ENCODE data around the gene ICA1. TPM values are rescaled to one million over a fixed set of nuclear protein-coding genes. Genes with fewer than 3 reads are reported as not detected.

Gene ICA1
- total and polyA plus RNA-seq, 2 of the 4 experiments (the other 2 are of a cell fraction) = not detected

- no peak overlapping the region for H3K9ac ChIP-seq (ENCODE audit: low read depth, low read length)
- no peak overlapping the region for H2BK15ac ChIP-seq (ENCODE audit: low read depth, low read length)
- dilution Hi-C loops (cut with HindIII; ENCODE audit: low sequenced_read_pairs, unreplicated experiment) (no loop called here), intact Hi-C loops (cut with micrococcal nuclease) (no loop called here), in situ Hi-C loops (cut with MboI; ENCODE audit: low sequenced_read_pairs) (no loop called here)
- no peaks in the 10 kb centered on the region for H3K4me1 ChIP-seq (ENCODE audit: control insufficient read depth, insufficient read depth, low read length)
- no peak overlapping the region for H3K18ac ChIP-seq (ENCODE audit: low read depth, low read length)
- no peaks in the 10 kb centered on the region for H3K9me1 ChIP-seq (ENCODE audit: insufficient read depth, low read length)
- H3K27ac ChIP-seq (ENCODE audit: insufficient read depth, low read length) = no peak overlapping the region
- H3K56ac ChIP-seq (ENCODE audit: extremely low read depth, insufficient read depth, low read length) = no peak overlapping the region
- DNase-seq (no peak), ATAC-seq (ENCODE audit: low read depth) (no peak)
- H3K27me3 ChIP-seq (ENCODE audit: control insufficient read depth, insufficient read depth, low read length) = peaks cover 8% of the 10 kb centered on the region
- WGBS, 2 experiments (ENCODE audit: extremely low coverage in 2 of 2, insufficient read length in 1 of 2) = 7% methylated on average over 11 of the region's 31 CpGs; no CpG with 5 or more reads in 1 of the 2 experiments
- ChIA-PET POLR2A (ENCODE audit: unreplicated experiment) (no interaction called here), CTCF (no interaction called here)
- H3K4ac ChIP-seq (ENCODE audit: low read depth, low read length) = no peak overlapping the region
- no peak overlapping the region for H2AFZ ChIP-seq (replicated peaks; ENCODE audit: low read length, poor library complexity)
- H3K4me3 ChIP-seq (ENCODE audit: insufficient read depth, low read depth, low read length) = no peak overlapping the region
- H4K91ac ChIP-seq (ENCODE audit: insufficient read depth, low read depth, low read length) = no peak overlapping the region
- H2AK5ac ChIP-seq (ENCODE audit: low read depth, low read length) = no peak overlapping the region
- no peaks in the 10 kb centered on the region for H3K79me1 ChIP-seq (ENCODE audit: low read depth in 1 of 2, low read length in 2 of 2)
- TF ChIP-seq USF2 (IDR thresholded peaks at IDR 0.05; ENCODE audit: low read depth, low read length) (no peak), CHD1 (IDR thresholded peaks at IDR 0.05; ENCODE audit: low read depth, low read length) (no peak)
- H2BK20ac ChIP-seq (ENCODE audit: low read depth, low read length) = no peak overlapping the region
- H3K36me3 ChIP-seq (ENCODE audit: control insufficient read depth, insufficient read depth, low read length) = no peaks in the 10 kb centered on the region
- no peaks in the 10 kb centered on the region for H3K9me3 ChIP-seq (ENCODE audit: control insufficient read depth, insufficient read depth, low read length)
- no peak overlapping the region for H2BK120ac ChIP-seq (ENCODE audit: low read depth, low read length)
- H2BK5ac ChIP-seq (ENCODE audit: low read depth, low read length, poor library complexity, severe bottlenecking) = no peak overlapping the region
- H4K20me1 ChIP-seq (ENCODE audit: insufficient read depth, low read length) = no peaks in the 10 kb centered on the region
- BruUV-seq (replicated peaks) = no TSS peak
- no peak overlapping the region for H4K5ac ChIP-seq (ENCODE audit: low read depth, low read length)
- H3K23ac ChIP-seq (ENCODE audit: low read depth, low read length) = no peak overlapping the region
- no peak overlapping the region for H4K8ac ChIP-seq (ENCODE audit: low read depth in 2 of 2, low read length in 2 of 2)
- no peak overlapping the region for H3K14ac ChIP-seq (replicated peaks; ENCODE audit: low read depth, low read length)
- no peak overlapping the region for H2AK9ac ChIP-seq (replicated peaks; ENCODE audit: low read depth, low read length, poor library complexity)
- peak overlapping the region; percentile 40; the same call in 1 of the 2 replicates for H3K4me2 ChIP-seq (ENCODE audit: low read depth, low read length)
Measured at GRCh38 chr7:8260871-8261694, 884 bp downstream of the ICA1 start.

All from IMR-90 (cell line).